Activated naive CD4-positive, alpha-beta T cell treated with anti-CD3 and anti-CD28 coated beads for 36 hours (primary cell): ENCODE data around the gene HRH3. TPM values are rescaled to one million over a fixed set of nuclear protein-coding genes. Genes with fewer than 3 reads are reported as not detected.

Experiments
- CTCF ChIA-PET: fragments of 350-600 bp; sonication (Branson Sonifier 250); formaldehyde crosslinking; loops from one replicate; lab custom pipeline; 2021; ENCODE audit warnings: antibody characterized with exemption; lab: Charles Lee
- DNase-seq: peaks from one replicate; pipeline ENCODE4 v3.0.0-alpha.2; 2020
- H3K27ac Mint-ChIP-seq: one replicate; pipeline ENCODE4 v1.8.0; 2021; ENCODE audit warnings: mild to moderate bottlenecking, mixed read lengths
- H3K27me3 Mint-ChIP-seq: one replicate; pipeline ENCODE4 v1.8.0; 2021; ENCODE audit warnings: low read depth, mixed read lengths
- H3K36me3 Mint-ChIP-seq: one replicate; pipeline ENCODE4 v1.8.0; 2021; ENCODE audit warnings: low read depth, mixed read lengths
- H3K4me1 Mint-ChIP-seq: one replicate; pipeline ENCODE4 v1.8.0; 2021; ENCODE audit warnings: low read depth, mixed read lengths
- H3K4me3 Mint-ChIP-seq: one replicate; pipeline ENCODE4 v1.8.0; 2021; ENCODE audit warnings: mild to moderate bottlenecking, moderate library complexity, mixed read lengths
- H3K9me3 Mint-ChIP-seq: one replicate; pipeline ENCODE4 v1.8.0; 2021; ENCODE audit warnings: mixed read lengths
- intact Hi-C: fragments of 100-400 bp; cut with micrococcal nuclease; formaldehyde crosslinking; loops from one replicate; pipeline ENCODE4 v1.15.1; 2023
- total RNA-seq, 2 experiments: library from RNA; stranded (reverse); gene quantifications; one replicate each; pipeline ENCODE4 v1.2.3, GENCODE V29; 2021

HRH3 gene
- total RNA-seq, 2 experiments from 2014 or later, result not detected

GRCh38 chr20:62234339-62234738 is 14.3 kb upstream of the HRH3 start:
- H3K36me3 Mint-ChIP-seq, result no peaks in the 10 kb centered on the region
- H3K27me3 Mint-ChIP-seq, result peaks cover 2% of the 10 kb centered on the region
- H3K4me3 Mint-ChIP-seq, result no peak overlapping the region
- no peak for DNase-seq
- H3K9me3 Mint-ChIP-seq, result no peaks in the 10 kb centered on the region
- no peak overlapping the region for H3K27ac Mint-ChIP-seq
- H3K4me1 Mint-ChIP-seq, result peaks cover 8% of the 10 kb centered on the region
- intact Hi-C loops, result no loop called here
- CTCF ChIA-PET, result interaction anchor here (0.6 kb wide), 1 partner anchor 175 kb away, joined by 3 read pairs; no protein-coding TSS in a partner anchor

- H3K27me3 Mint-ChIP-seq, result peaks cover 2% of the 10 kb centered on the region
- CTCF ChIA-PET, result interaction anchor here (0.6 kb wide), 1 partner anchor 176 kb away, joined by 3 read pairs; no protein-coding TSS in a partner anchor
- H3K9me3 Mint-ChIP-seq, result no peaks in the 10 kb centered on the region
- intact Hi-C loops, result no loop called here
- H3K27ac Mint-ChIP-seq, result no peak overlapping the region
- no peak overlapping the region for H3K4me3 Mint-ChIP-seq
- H3K36me3 Mint-ChIP-seq, result no peaks in the 10 kb centered on the region
- DNase-seq, result no peak
- H3K4me1 Mint-ChIP-seq, result peaks cover 5% of the 10 kb centered on the region
These were observed 13.6 kb upstream of the HRH3 start for GRCh38 chr20:62233684-62234083.

DNA sequence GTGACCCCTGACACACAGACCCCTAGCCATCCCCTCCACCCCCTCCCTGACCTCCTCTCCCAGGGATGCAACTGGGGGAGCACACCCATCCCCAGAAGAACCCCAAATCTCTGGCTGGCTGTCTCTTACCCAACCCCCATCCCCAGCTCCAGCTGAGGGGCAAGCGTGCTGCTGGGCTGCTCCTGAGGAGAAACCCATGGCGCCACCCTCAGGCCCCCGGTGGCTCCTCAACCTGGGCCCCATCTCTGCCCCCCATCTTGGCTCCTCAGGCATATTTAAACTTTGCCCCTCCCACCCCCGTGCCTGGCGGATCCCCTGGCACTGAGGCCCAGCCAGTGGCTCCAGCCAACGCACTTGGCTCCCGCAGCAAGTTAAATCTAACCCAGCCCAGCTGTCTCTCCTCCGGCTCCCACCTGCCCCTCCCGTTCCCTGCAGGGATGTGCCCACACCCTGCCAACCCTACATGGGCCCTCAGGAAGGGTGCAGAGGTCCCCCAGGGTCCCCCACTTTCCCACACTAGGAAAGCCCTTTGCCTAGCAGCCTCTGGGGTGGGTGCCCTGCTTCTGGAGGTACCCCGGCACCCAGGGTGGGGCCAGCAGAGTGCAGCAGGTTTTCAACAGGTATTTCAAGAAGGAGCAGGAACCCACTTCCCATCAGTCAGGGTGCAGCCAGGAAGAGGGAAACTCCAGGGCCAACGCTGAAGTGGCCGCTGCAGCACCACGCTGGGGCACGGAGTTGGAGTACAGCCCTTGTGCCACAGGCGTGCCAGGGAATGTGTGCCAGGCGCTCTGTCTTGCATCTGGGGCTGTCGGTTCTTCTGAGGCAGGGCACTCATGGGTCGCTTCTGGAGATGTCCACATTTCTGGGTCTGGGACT is 12.9 kb upstream of the HRH3 start:
- H3K27me3 Mint-ChIP-seq, result peaks cover 2% of the 10 kb centered on the region
- no peaks in the 10 kb centered on the region for H3K9me3 Mint-ChIP-seq
- no peak for DNase-seq
- no peak overlapping the region for H3K27ac Mint-ChIP-seq
- no peak overlapping the region for H3K4me3 Mint-ChIP-seq
- CTCF ChIA-PET, result no interaction called here
- H3K36me3 Mint-ChIP-seq, result no peaks in the 10 kb centered on the region
- H3K4me1 Mint-ChIP-seq, result peaks cover 4% of the 10 kb centered on the region
- intact Hi-C loops, result no loop called here

- no peak overlapping the region for H3K4me3 Mint-ChIP-seq
- H3K27me3 Mint-ChIP-seq, result peaks cover 2% of the 10 kb centered on the region
- H3K4me1 Mint-ChIP-seq, result no peaks in the 10 kb centered on the region
- CTCF ChIA-PET, result no interaction called here
- H3K27ac Mint-ChIP-seq, result no peak overlapping the region
- H3K36me3 Mint-ChIP-seq, result no peaks in the 10 kb centered on the region
- no peaks in the 10 kb centered on the region for H3K9me3 Mint-ChIP-seq
- DNase-seq, result no peak
- intact Hi-C loops, result no loop called here
These were observed 12.1 kb upstream of the HRH3 start for GRCh38 chr20:62232194-62232593.

GRCh38 chr20:62231292-62231691 is 11.2 kb upstream of the HRH3 start:
- Mint-ChIP-seq H3K4me3 (no peak overlapping the region), H3K36me3 (no peaks in the 10 kb centered on the region), H3K9me3 (no peaks in the 10 kb centered on the region), H3K27ac (no peak overlapping the region), H3K27me3 (peaks cover 2% of the 10 kb centered on the region), H3K4me1 (no peaks in the 10 kb centered on the region)
- CTCF ChIA-PET, result no interaction called here
- intact Hi-C loops, result no loop called here
- DNase-seq, result no peak

- Mint-ChIP-seq H3K27ac (no peak overlapping the region), H3K4me3 (no peak overlapping the region), H3K4me1 (no peaks in the 10 kb centered on the region), H3K9me3 (no peaks in the 10 kb centered on the region), H3K27me3 (peaks cover 2% of the 10 kb centered on the region), H3K36me3 (no peaks in the 10 kb centered on the region)
- intact Hi-C loops, result no loop called here
- DNase-seq, result no peak
- CTCF ChIA-PET, result no interaction called here
These were observed 10.6 kb upstream of the HRH3 start for GRCh38 chr20:62230696-62231095.

- intact Hi-C loops, result no loop called here
- Mint-ChIP-seq H3K36me3 (no peaks in the 10 kb centered on the region), H3K27me3 (peaks cover 2% of the 10 kb centered on the region), H3K4me1 (no peaks in the 10 kb centered on the region), H3K27ac (no peak overlapping the region), H3K9me3 (no peaks in the 10 kb centered on the region), H3K4me3 (no peak overlapping the region)
- DNase-seq, result no peak
- CTCF ChIA-PET, result no interaction called here
These were observed 10.2 kb upstream of the HRH3 start for GRCh38 chr20:62230276-62230675.

DNA sequence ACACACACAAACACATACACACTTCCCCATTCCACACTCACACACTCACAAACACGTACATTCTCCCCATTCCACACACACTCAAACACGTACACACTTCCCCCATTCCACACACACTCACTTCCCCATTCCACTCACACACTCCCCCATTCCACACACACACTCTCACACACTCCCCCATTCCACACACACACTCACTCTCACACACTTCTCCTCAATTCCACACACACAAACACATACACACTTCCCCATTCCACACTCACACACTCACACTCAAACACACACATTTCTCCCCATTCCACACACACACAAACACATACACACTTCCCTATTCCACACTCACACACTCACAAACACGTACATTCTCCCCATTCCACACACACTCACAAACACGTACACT is 9.6 kb upstream of the HRH3 start:
- intact Hi-C loops, result no loop called here
- Mint-ChIP-seq H3K9me3 (no peaks in the 10 kb centered on the region), H3K4me3 (no peak overlapping the region), H3K27ac (no peak overlapping the region), H3K27me3 (peaks cover 4% of the 10 kb centered on the region), H3K36me3 (no peaks in the 10 kb centered on the region), H3K4me1 (no peaks in the 10 kb centered on the region)
- CTCF ChIA-PET, result no interaction called here
- DNase-seq, result no peak

GRCh38 chr20:62228982-62229545 is 9.0 kb upstream of the HRH3 start:
- H3K27me3 Mint-ChIP-seq, result peaks cover 9% of the 10 kb centered on the region
- intact Hi-C loops, result no loop called here
- no peak for DNase-seq
- no peaks in the 10 kb centered on the region for H3K4me1 Mint-ChIP-seq
- no peaks in the 10 kb centered on the region for H3K9me3 Mint-ChIP-seq
- CTCF ChIA-PET, result no interaction called here
- H3K4me3 Mint-ChIP-seq, result no peak overlapping the region
- H3K36me3 Mint-ChIP-seq, result no peaks in the 10 kb centered on the region
- no peak overlapping the region for H3K27ac Mint-ChIP-seq

DNA sequence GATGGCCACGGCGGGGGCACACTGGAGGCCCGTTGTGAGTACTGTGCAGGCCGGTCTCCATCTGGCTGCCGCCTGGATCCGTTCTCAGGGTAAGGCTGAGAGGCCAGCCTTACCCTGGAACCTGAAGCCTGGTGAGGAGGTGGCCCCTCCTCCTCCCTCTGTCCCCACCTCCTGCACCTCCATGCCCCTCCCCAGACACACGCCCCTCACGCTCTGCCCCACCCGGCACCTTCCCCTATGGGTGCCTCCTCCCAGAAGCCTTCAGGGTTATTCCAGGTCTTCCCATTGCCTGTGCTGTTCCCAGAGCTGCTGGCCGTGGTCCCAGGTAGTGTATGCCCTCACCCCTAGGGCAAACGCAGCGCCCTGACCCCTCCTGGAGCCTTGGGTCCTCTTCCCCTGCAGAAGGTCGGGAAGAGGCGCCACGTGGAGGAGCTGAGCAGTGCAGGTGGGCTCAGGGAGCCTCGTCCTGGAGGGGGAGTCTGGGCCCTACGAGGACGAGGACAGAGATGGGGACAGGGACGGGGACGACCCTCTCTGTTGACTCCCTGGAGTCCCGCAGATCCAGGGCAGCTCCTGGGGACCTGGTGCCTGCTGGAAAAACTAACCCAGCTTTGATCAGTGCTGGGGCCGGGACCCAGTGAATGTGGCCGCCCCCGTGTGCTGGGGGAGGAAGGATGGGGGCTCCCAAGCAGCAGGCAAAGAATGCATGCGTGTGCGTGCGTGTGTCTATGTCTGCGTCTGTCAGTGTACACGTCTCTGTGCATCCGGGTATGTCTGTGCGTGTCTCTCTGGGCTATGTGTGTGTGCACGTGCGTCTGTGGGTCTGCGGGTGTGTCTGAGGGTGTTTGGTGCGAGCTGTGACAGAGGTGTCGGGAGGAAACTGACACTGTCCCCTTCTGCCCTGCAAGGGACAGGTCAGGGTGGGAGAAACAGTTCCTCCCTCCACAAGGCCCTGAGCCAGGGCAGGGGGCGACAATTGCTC is 8.2 kb upstream of the HRH3 start:
- intact Hi-C loops, result no loop called here
- no peaks in the 10 kb centered on the region for H3K9me3 Mint-ChIP-seq

GRCh38 chr20:62227591-62227976 is 7.5 kb upstream of the HRH3 start:
- Mint-ChIP-seq H3K9me3 (no peaks in the 10 kb centered on the region), H3K4me3 (no peak overlapping the region), H3K4me1 (no peaks in the 10 kb centered on the region), H3K27ac (no peak overlapping the region), H3K27me3 (peaks cover 16% of the 10 kb centered on the region), H3K36me3 (no peaks in the 10 kb centered on the region)
- intact Hi-C loops, result no loop called here
- no peak for DNase-seq
- CTCF ChIA-PET, result no interaction called here

More for the DNA sequence above, 8.2 kb upstream of the HRH3 start:
- CTCF ChIA-PET, result no interaction called here
- Mint-ChIP-seq H3K36me3 (no peaks in the 10 kb centered on the region), H3K27me3 (peaks cover 11% of the 10 kb centered on the region), H3K27ac (no peak overlapping the region), H3K4me1 (no peaks in the 10 kb centered on the region), H3K4me3 (no peak overlapping the region)
- DNase-seq, result no peak
